Measurements from ENCODE around the gene ATF4.
"Not testable (repeated sequence)": the region's sequence is repeated elsewhere in the genome, so short reads cannot be mapped to it uniquely, and the experiment has no call there.

ATF4 gene

DNA sequence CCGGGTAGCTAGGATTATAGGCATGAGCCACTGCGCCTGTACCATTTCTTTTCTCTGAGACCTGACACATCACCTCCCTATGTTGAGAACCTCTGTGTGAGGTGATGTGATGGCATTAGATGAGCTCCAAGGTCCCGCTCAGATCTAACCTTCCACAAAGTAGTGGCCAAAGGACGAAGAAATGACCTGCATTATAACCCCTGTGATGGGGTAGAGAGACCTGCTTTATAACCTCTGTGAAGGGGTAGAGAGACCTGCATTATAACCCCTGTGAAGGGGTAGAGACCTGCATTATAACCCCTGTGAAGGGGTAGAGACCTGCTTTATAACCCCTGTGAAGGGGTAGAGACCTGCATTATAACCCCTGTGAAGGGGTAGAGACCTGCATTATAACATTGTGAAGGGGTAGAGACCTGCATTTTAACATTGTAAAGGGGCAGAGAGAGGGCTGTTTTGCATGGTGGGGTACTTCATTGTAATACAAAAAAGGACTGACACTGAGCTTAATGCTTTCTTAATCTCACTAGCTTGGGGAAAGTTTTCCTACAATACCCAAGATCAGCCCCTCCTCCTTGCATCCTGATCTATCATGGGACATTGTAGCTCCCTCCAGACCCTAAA lies 9.7 kb upstream of the ATF4 start:
- DNase-seq (ENCODE audit: low read depth in 1 of 2, low spot score in 1 of 2) = no peak

DNA sequence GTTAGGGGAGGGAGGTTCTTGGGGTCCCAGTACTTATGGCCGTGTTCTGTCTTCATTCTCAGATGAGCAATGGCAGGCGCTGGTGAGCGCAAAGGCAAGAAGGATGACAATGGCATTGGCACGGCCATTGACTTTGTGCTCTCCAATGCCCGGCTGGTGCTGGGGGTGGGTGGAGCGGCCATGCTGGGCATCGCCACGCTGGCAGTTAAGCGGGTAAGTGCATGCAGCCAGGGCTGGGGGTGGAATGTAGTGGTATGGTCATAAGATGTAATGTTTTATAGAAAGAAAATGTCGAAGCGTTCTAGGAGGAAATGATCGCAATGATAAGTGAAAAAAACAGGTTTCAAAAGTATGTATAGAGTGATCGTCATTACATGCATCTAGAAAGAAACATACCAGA lies 9.1 kb upstream of the ATF4 start:
- no peak for DNase-seq (ENCODE audit: low read depth in 1 of 2, low spot score in 1 of 2)

- no peak for DNase-seq (ENCODE audit: low read depth in 1 of 2, low spot score in 1 of 2)
These were observed 8.3 kb upstream of the ATF4 start for GRCh38 chr22:39512026-39512425.

DNA sequence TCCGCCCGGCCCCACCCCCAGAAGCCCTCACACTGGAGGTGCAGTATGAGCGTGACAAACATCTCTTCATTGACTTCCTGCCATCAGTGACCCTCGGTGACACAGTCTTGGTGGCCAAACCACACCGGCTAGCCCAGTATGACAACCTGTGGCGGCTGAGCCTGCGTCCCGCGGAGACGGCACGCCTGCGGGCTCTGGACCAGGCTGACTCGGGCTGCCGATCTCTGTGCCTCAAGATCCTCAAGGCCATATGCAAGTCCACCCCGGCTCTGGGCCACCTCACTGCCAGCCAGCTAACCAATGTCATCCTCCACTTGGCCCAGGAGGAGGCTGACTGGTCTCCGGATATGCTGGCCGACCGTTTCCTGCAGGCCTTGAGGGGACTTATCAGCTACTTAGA lies 6.6 kb upstream of the ATF4 start:
- no peak for DNase-seq (ENCODE audit: low read depth in 1 of 2, low spot score in 1 of 2)

- DNase-seq (ENCODE audit: low read depth in 1 of 2, low spot score in 1 of 2) = no peak
These were observed 5.9 kb upstream of the ATF4 start for GRCh38 chr22:39514373-39514973.

- DNase-seq (ENCODE audit: low read depth in 1 of 2, low spot score in 1 of 2) = no peak
These were observed 4.9 kb upstream of the ATF4 start for GRCh38 chr22:39515266-39516050.

DNA sequence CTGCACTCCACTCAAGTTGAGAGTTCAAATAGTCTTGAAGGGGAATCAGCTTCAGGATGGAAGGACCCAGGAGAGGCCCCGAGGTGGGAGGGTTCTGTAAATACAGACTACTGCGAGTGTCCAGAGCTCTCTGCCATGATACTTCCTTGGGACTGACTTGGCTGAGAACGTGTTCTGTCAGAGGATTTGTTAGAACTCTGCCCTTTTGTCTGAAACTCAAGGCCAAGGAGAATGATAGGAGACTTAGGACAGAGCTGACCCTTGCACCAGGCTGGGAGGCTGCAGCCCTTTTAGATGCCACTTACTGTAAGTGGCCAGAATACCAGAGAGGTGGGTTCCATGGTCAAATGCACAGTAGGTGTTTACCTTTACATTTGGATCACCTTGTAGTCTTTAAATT lies 2.9 kb upstream of the ATF4 start:
- DNase-seq (ENCODE audit: low read depth in 1 of 2, low spot score in 1 of 2) = no peak

DNA sequence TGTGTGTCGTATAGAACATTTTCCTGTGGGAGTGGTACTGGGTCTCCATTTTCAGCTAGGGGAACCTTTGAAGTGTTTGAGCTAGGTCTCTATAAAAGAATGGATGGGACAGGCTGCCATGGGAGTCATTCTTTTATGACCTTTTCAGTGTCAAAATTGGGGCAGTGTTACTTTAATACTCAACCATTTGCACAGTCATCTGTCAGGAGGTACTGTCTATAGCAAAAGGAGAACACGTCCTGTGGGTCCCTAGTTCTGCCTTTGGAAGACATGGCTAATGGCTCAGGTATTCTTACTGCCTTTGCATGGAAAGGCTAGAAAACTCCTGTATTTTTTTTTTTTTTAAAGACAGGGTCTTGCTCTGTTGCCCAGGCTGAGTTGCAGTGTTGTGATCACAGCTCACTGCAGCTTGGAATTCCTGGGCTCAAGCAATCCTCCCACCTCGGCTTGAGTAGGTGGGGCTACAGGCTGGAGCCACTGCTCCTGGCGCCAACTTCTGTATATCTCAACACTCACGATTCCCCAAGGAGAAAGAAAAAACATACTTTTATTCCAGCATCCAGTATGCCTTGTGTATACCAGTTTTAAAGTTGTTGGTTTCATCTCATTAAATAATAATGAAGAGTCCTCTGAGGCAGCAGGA lies 2.1 kb upstream of the ATF4 start:
- DNase-seq (ENCODE audit: low read depth in 1 of 2, low spot score in 1 of 2) = no peak

DNA sequence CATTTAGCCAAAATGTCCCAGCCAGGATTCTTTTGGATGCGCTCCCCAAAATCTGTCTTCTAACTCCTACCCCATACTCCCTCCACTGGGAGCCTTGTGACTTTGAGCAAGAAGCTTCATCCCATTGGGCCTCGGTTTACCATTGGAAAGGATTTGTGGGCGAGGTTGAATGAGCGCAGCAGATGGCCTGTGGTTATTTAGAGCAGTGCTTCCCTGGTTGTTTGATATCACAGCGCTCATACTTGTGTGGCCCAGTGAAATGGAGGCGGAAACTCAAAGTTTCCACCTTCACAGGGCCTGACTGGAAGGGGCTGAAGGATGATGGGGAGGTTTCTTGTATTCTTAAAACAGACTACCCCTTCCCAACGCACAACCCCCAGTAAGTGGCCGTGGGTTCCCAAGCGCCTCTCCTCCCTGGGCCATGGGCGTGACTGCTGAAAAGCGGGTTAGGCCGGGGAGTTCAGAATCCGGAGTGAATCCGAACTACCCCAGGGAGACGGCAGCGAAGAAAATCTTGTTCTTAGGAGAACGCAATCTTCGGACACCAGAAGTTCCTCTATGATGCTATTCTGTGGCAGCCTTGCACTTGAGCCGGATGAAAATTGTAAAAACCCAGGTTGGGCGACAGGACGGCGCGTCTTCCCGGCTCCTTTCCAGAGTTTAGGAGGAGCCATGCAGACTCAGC lies 1.2 kb upstream of the ATF4 start:
- DNase-seq (ENCODE audit: low read depth in 1 of 2, low spot score in 1 of 2) = no peak

DNA sequence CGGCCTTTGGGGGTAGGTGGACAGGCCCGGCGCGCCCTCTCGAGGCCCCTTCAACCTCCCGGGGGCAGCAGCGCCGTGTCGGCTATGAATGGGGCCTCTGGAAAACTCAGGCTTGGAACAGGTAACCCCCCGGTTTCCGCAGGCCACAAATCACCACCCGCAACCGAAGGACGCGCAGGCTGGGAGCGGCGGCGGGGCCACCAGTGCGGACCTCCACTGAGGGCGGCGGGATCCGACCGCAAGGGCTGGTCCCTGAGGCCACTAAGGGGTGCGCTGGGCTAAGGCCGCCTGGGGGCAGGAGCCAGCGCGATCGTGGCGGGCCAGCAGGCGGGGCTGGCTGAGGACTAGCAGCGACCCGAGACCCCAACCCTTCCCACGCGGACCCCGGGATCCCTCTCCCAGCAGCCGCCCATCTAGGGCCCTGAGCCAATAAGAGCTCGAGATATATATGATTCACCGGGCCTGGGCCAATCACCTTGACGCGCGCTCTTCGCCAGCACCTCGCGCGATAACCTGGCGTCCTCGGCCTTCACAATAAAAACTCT lies 609 bp upstream of the ATF4 start:
- DNase-seq (ENCODE audit: low read depth in 1 of 2, low spot score in 1 of 2) = peak in 1 of 2 donors; percentile 96

DNA sequence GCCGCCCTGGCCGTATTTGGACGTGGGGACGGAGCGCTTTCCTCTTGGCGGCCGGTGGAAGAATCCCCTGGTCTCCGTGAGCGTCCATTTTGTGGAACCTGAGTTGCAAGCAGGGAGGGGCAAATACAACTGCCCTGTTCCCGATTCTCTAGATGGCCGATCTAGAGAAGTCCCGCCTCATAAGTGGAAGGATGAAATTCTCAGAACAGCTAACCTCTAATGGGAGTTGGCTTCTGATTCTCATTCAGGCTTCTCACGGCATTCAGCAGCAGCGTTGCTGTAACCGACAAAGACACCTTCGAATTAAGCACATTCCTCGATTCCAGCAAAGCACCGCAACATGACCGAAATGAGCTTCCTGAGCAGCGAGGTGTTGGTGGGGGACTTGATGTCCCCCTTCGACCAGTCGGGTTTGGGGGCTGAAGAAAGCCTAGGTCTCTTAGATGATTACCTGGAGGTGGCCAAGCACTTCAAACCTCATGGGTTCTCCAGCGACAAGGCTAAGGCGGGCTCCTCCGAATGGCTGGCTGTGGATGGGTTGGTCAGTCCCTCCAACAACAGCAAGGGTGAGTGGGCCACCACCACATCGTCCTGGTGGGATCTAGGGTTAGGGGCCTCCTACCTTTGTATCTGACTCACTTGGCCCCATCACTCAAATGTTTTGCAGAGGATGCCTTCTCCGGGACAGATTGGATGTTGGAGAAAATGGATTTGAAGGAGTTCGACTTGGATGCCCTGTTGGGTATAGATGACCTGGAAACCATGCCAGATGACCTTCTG lies 934 bp downstream of the ATF4 start:
- not testable (repeated sequence) for DNase-seq (ENCODE audit: low read depth in 1 of 2, low spot score in 1 of 2)

- not testable (repeated sequence) for DNase-seq (ENCODE audit: low read depth in 1 of 2, low spot score in 1 of 2)
These were observed 1.7 kb downstream of the ATF4 start for GRCh38 chr22:39522091-39522490.

GRCh38 chr22:39522567-39523300 lies 2.4 kb downstream of the ATF4 start:
- DNase-seq (ENCODE audit: low read depth in 1 of 2, low spot score in 1 of 2) = no peak

DNA sequence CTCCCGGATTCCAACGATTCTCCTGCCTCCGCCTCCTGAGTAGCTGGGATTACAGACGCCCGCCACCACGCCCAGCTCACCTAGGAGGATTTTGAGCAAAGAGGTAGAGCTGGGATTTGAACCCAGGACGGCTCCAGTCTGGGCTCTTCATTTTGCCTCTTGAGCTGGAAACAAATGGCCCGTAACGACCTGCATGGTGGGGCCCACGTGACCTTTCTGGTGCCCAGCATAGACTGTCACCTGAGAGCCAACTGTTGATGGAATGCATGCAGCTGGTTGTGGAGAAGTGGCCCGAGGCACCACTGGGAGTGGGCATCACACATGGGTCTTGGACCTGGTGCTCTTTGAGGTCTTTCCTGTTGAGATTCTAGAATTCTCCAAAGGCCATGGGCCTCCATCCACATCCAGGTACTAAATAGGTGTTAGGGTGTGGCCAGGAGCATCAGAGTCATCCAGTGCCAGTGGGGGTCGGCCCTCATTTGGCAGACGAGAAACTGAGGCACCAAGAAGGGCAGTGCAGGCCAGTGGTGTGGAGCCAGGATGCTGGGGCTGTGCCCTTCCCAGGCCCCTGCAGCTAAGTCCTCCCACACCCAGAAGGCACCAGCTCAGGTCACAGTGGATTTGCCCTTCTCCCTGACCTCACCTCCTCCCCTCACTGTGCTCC lies 3.9 kb downstream of the ATF4 start:
- DNase-seq (ENCODE audit: low read depth in 1 of 2, low spot score in 1 of 2) = no peak

DNA sequence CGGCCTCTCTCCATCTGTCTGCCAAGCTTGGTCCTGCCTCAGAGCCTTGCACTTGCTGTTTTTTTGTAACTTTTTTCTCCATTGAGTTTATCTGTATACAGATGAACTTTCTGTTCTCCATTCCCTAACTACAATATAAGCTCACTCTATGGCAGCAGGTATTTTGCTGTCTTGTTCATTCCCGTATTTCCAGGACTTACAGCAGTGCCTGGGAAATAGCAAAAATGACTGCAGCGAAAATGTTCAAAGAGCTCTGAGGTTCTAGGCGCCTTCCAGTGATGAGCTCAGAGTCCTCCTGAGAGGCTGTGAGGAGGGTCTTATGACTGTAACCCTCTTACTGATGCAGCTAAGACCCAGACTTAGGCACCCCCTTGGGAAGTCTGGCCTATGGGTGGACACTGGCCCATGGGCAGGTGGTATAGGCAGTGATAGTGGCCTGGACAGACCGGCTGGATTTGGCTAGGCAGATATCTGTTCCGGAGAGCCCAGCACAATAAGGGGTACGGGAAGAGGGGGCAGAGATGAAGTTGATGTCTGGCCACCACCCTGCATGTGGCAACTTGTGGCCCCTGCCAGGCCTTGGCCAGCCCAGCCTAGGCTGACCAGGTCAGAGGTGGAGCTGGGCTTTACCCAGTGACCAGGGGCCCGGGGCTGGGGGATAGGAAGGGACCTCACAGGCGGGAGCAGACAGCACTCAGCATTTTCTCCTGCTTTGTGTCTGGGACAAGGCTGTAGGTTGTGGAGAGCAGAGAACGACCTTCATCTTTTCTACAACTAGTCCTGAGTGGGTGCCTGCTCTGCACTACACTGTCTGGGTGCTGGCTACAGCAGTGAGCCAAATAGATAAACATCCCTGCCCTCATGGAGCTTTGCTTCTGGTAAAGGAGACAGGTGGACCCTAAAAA lies 4.6 kb downstream of the ATF4 start:
- no peak for DNase-seq (ENCODE audit: low read depth in 1 of 2, low spot score in 1 of 2)

- no peak for DNase-seq (ENCODE audit: low read depth in 1 of 2, low spot score in 1 of 2)
These were observed 5.3 kb downstream of the ATF4 start for GRCh38 chr22:39525658-39525975.

- DNase-seq (ENCODE audit: low read depth in 1 of 2, low spot score in 1 of 2) = no peak
These were observed 6.4 kb downstream of the ATF4 start for GRCh38 chr22:39526736-39527171.

- DNase-seq (ENCODE audit: low read depth in 1 of 2, low spot score in 1 of 2) = no peak
These were observed 7.2 kb downstream of the ATF4 start for GRCh38 chr22:39527481-39527961.
